ENCODE measurements around the gene ITGA1.

DNA sequence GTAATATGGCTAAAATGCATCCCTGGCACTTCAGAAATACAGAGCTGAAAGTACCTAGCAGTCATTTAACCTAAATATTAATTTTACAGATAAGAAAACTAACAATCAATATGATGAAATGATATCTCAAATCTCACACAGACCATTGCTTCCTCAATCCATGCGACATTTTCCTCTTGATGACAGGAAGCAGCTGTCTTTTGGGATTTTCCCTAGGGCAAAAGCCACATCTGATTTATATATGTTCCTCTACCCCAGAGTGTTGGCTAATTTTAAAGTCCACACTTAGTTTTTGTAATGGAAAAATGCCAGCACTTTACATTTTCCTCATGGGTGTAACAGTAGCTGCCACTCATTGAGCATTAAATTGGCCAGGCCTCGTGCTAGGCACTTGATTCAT is 47.7 kb upstream of the ITGA1 start:
- no peak for TF ChIP-seq ELF4 (CRISPR knock-in tag; IDR thresholded peaks at IDR 0.05; ENCODE audit: borderline replicate concordance)
- TF ChIP-seq KDM1A (CRISPR knock-in tag; IDR thresholded peaks at IDR 0.05), result no peak
- no peak for TF ChIP-seq ZFP90 (CRISPR knock-in tag; IDR thresholded peaks at IDR 0.05; ENCODE audit: borderline replicate concordance)
- TF ChIP-seq, protein P1, sequence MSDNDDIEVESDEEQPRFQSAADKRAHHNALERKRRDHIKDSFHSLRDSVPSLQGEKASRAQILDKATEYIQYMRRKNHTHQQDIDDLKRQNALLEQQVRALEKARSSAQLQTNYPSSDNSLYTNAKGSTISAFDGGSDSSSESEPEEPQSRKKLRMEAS (IDR thresholded peaks at IDR 0.05), result no peak
- TF ChIP-seq, protein P2, sequence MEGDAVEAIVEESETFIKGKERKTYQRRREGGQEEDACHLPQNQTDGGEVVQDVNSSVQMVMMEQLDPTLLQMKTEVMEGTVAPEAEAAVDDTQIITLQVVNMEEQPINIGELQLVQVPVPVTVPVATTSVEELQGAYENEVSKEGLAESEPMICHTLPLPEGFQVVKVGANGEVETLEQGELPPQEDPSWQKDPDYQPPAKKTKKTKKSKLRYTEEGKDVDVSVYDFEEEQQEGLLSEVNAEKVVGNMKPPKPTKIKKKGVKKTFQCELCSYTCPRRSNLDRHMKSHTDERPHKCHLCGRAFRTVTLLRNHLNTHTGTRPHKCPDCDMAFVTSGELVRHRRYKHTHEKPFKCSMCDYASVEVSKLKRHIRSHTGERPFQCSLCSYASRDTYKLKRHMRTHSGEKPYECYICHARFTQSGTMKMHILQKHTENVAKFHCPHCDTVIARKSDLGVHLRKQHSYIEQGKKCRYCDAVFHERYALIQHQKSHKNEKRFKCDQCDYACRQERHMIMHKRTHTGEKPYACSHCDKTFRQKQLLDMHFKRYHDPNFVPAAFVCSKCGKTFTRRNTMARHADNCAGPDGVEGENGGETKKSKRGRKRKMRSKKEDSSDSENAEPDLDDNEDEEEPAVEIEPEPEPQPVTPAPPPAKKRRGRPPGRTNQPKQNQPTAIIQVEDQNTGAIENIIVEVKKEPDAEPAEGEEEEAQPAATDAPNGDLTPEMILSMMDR (CRISPR knock-in tag; IDR thresholded peaks at IDR 0.05), result no peak
- TF ChIP-seq NR3C1 (CRISPR knock-in tag; IDR thresholded peaks at IDR 0.05), result no peak
- TF ChIP-seq POLR2A (IDR thresholded peaks at IDR 0.05; ENCODE audit: insufficient read depth in 1 of 2, low read depth in 2 of 2, low read length in 2 of 2), result no peak
- TF ChIP-seq ATF7 (IDR thresholded peaks at IDR 0.05), result no peak
- no peak for TF ChIP-seq ATF7 (CRISPR knock-in tag; IDR thresholded peaks at IDR 0.05)
- TF ChIP-seq, protein P3, sequence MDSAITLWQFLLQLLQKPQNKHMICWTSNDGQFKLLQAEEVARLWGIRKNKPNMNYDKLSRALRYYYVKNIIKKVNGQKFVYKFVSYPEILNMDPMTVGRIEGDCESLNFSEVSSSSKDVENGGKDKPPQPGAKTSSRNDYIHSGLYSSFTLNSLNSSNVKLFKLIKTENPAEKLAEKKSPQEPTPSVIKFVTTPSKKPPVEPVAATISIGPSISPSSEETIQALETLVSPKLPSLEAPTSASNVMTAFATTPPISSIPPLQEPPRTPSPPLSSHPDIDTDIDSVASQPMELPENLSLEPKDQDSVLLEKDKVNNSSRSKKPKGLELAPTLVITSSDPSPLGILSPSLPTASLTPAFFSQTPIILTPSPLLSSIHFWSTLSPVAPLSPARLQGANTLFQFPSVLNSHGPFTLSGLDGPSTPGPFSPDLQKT (CRISPR knock-in tag; IDR thresholded peaks at IDR 0.05; ENCODE audit: borderline replicate concordance), result no peak
- no peak for TF ChIP-seq KDM6A (CRISPR knock-in tag; IDR thresholded peaks at IDR 0.05; ENCODE audit: low read depth)

Measured in HepG2 (cell line).